WTC11 (cell line): ENCODE data around the gene GYPA. TPM values are rescaled to one million over a fixed set of nuclear protein-coding genes. Genes with fewer than 3 reads are reported as not detected.
"Not testable (repeated sequence)": the region's sequence is repeated elsewhere in the genome, so short reads cannot be mapped to it uniquely, and the experiment has no call there.

Experiments used
- ATAC-seq: fragments of 200-7000 bp; cut with Tn5 transposase; 2 replicates; pipeline ENCODE4 v1.10.0; 2021; ENCODE audit warnings: mild to moderate bottlenecking, moderate library complexity
- CTCF ChIA-PET: fragments of 300-600 bp; sonication (Branson Sonifier 250); formaldehyde crosslinking; loops from one replicate; lab custom pipeline; 2021; ENCODE audit warnings: antibody characterized with exemption; lab: Charles Lee
- POLR2A ChIA-PET: fragments of 350-600 bp; sonication (Branson Sonifier 250); formaldehyde crosslinking; loops from one replicate; lab custom pipeline; 2021; ENCODE audit warnings: antibody characterized with exemption; lab: Charles Lee
- DNase-seq: peaks from one replicate; pipeline ENCODE4 v3.0.0; 2021; ENCODE audit warnings: low spot score
- H3K27ac Mint-ChIP-seq: 2 replicates; pipeline ENCODE4 v1.8.0; 2021; ENCODE audit warnings: mixed read lengths
- H3K27me3 Mint-ChIP-seq: 2 replicates; pipeline ENCODE4 v1.8.0; 2021; ENCODE audit warnings: low read depth, mild to moderate bottlenecking, moderate library complexity, mixed read lengths
- H3K36me3 Mint-ChIP-seq: 2 replicates; pipeline ENCODE4 v1.8.0; 2021; ENCODE audit warnings: mixed read lengths
- H3K4me1 Mint-ChIP-seq: 2 replicates; pipeline ENCODE4 v1.8.0; 2022; ENCODE audit warnings: mixed read lengths
- H3K4me3 Mint-ChIP-seq: 2 replicates; pipeline ENCODE4 v1.8.0; 2021; ENCODE audit warnings: mild to moderate bottlenecking, moderate library complexity, mixed read lengths
- H3K9me3 Mint-ChIP-seq: 2 replicates; pipeline ENCODE4 v1.8.0; 2021; ENCODE audit warnings: mixed read lengths
- ESRRA ChIP-seq: sonication (generic); formaldehyde crosslinking; IDR thresholded peaks from 2 replicates; pipeline ENCODE4 v1.8.1; 2022; ENCODE audit warnings: mild to moderate bottlenecking, missing genetic modification reagents, borderline replicate concordance
- MXD4 ChIP-seq: fragments of 250-450 bp; sonication (Bioruptor Pico); IDR thresholded peaks from 2 replicates; pipeline ENCODE4 v1.8.0; 2021; ENCODE audit warnings: mild to moderate bottlenecking, moderate library complexity, borderline replicate concordance
- NFYB ChIP-seq: sonication (generic); formaldehyde crosslinking; conservative IDR thresholded peaks from 2 replicates; pipeline ENCODE4 v1.8.0; 2022; ENCODE audit warnings: low read depth, missing genetic modification reagents
- RELA ChIP-seq: sonication (generic); formaldehyde crosslinking; IDR thresholded peaks from 2 replicates; pipeline ENCODE4 v1.8.1; 2022; ENCODE audit warnings: missing genetic modification reagents, mild to moderate bottlenecking, borderline replicate concordance
- RORB ChIP-seq: fragments of 250-450 bp; sonication (Bioruptor Pico); IDR thresholded peaks from 2 replicates; pipeline ENCODE4 v1.9.0; 2021; ENCODE audit warnings: mild to moderate bottlenecking
- SOX15 ChIP-seq: fragments of 250-450 bp; sonication (Bioruptor Pico); IDR thresholded peaks from 2 replicates; pipeline ENCODE4 v1.9.0; 2021; ENCODE audit warnings: mild to moderate bottlenecking
- TCF7 ChIP-seq: sonication (generic); formaldehyde crosslinking; IDR thresholded peaks from 2 replicates; pipeline ENCODE4 v1.8.0; 2022; ENCODE audit warnings: mild to moderate bottlenecking, low read depth, missing genetic modification reagents, moderate library complexity
- ZNF219 ChIP-seq: sonication (generic); formaldehyde crosslinking; IDR thresholded peaks from 2 replicates; pipeline ENCODE4 v1.8.0; 2023; ENCODE audit warnings: missing genetic modification reagents, mild to moderate bottlenecking, borderline replicate concordance
- ZNF512 ChIP-seq: sonication (generic); formaldehyde crosslinking; IDR thresholded peaks from 2 replicates; pipeline ENCODE4 v1.8.1; 2022; ENCODE audit warnings: missing genetic modification reagents, borderline replicate concordance
- total RNA-seq: library from RNA; stranded (reverse); gene quantifications from 3 replicates; pipeline ENCODE4 v1.2.3, GENCODE V29; 2021
- TF ChIP-seq, protein P1 (sequence below): sonication (generic); formaldehyde crosslinking; IDR thresholded peaks from 2 replicates; pipeline ENCODE4 v1.8.0; 2023; ENCODE audit warnings: mild to moderate bottlenecking, missing genetic modification reagents

Gene GYPA
- total RNA-seq, 1 experiment from 2014 or later, result 0.09 TPM

DNA sequence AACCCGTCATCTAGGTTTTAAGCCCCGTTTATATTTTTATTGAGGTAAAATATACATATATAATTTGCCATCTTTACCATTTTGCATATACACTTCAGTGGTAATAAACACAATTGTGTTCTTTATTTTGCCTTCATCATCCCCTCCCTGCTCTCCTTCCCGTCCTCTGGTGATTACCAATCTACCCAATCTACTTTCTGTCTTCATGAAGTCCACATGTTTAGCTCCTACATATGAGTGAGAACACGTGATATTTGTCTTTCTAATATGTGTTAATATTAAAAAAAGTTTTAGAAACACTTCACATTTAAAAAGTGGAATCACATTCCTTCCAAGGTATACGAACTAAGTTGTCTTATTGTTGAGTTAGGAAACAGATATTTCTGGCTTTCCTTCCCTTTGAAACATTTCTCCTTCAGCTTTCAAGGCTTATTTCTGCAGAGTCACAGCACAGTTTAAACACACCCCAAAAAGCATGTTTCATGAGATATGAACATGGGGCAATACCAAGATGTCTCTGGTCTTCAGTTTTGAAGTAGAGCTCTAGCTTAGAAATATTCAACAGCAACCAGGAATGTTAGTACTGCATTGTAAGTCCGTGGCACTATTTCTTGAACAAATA, 35.9 kb downstream of the GYPA start (continued):
- TF ChIP-seq ZNF512 (CRISPR knock-in tag) (no peak), NFYB (no peak)
- TF ChIP-seq, protein P1, sequence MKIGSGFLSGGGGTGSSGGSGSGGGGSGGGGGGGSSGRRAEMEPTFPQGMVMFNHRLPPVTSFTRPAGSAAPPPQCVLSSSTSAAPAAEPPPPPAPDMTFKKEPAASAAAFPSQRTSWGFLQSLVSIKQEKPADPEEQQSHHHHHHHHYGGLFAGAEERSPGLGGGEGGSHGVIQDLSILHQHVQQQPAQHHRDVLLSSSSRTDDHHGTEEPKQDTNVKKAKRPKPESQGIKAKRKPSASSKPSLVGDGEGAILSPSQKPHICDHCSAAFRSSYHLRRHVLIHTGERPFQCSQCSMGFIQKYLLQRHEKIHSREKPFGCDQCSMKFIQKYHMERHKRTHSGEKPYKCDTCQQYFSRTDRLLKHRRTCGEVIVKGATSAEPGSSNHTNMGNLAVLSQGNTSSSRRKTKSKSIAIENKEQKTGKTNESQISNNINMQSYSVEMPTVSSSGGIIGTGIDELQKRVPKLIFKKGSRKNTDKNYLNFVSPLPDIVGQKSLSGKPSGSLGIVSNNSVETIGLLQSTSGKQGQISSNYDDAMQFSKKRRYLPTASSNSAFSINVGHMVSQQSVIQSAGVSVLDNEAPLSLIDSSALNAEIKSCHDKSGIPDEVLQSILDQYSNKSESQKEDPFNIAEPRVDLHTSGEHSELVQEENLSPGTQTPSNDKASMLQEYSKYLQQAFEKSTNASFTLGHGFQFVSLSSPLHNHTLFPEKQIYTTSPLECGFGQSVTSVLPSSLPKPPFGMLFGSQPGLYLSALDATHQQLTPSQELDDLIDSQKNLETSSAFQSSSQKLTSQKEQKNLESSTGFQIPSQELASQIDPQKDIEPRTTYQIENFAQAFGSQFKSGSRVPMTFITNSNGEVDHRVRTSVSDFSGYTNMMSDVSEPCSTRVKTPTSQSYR (CRISPR knock-in tag), result no peak

GRCh38 chr4:144097776-144098175, 42.7 kb downstream of the GYPA start:
- H3K27ac Mint-ChIP-seq, H3K9me3 Mint-ChIP-seq, H3K4me3 Mint-ChIP-seq, DNase-seq, H3K36me3 Mint-ChIP-seq, POLR2A ChIA-PET, H3K4me1 Mint-ChIP-seq, CTCF ChIA-PET, ATAC-seq, H3K27me3 Mint-ChIP-seq: not testable (repeated sequence)

DNA sequence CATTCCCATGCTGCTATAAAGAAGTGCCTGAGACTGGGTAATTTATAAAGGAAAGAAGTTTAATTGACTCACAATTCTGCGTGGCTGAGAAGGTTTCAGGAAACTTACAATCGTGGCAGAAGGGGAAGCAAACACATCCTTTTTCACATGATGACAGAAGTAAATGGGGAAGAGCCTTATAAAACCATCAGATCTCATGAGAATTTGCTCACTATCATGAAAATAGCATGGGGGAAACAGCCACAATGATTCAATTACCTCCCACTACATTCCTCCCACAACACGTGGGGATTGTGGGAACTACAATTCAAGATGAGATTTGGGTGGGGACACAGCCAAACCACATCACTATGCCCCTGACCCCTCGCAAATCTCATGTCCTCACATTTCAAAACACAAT, 46.5 kb downstream of the GYPA start:
- H3K4me1 Mint-ChIP-seq, H3K27me3 Mint-ChIP-seq, POLR2A ChIA-PET, H3K27ac Mint-ChIP-seq, H3K36me3 Mint-ChIP-seq, H3K4me3 Mint-ChIP-seq, DNase-seq, H3K9me3 Mint-ChIP-seq, ATAC-seq, CTCF ChIA-PET: not testable (repeated sequence)

DNA sequence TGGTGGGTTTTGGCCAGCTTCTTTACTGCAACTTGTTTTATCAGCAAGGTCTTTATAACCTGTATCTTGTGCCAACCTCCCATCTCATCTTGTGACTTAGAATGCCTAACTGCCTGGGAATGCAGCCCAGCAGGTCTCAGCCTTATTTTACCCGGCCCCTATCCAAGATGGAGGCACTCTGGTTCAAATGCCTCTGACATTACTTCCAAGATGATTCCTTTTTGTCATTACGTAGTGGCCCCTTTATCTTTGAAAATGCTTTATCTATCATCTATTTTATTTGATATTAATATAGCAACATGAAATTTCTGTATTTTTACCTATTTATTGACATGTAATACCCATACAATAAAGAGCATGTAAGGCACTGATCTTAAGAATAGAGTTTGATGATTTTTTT, 49.3 kb downstream of the GYPA start:
- DNase-seq, H3K27ac Mint-ChIP-seq, H3K27me3 Mint-ChIP-seq, H3K36me3 Mint-ChIP-seq, H3K4me1 Mint-ChIP-seq, ATAC-seq, POLR2A ChIA-PET, H3K9me3 Mint-ChIP-seq, CTCF ChIA-PET, H3K4me3 Mint-ChIP-seq: not testable (repeated sequence)

- POLR2A ChIA-PET, result no interaction called here
- H3K4me1 Mint-ChIP-seq, result no peaks in the 10 kb centered on the region
- no peak overlapping the region for H3K27ac Mint-ChIP-seq
- no peaks in the 10 kb centered on the region for H3K27me3 Mint-ChIP-seq
- ATAC-seq (peak; percentile 68), DNase-seq (no peak)
- CTCF ChIA-PET, result interaction anchor here (0.5 kb wide), 1 partner anchor 381 kb away, joined by 3 read pairs; no protein-coding TSS in a partner anchor
- no peaks in the 10 kb centered on the region for H3K9me3 Mint-ChIP-seq
- H3K4me3 Mint-ChIP-seq, result no peak overlapping the region
- TF ChIP-seq SOX15 (CRISPR knock-in tag) (no peak), ESRRA (CRISPR knock-in tag) (no peak), ZNF219 (CRISPR knock-in tag) (no peak), RELA (CRISPR knock-in tag) (no peak), RORB (CRISPR knock-in tag) (no peak), MXD4 (CRISPR knock-in tag) (no peak), TCF7 (CRISPR knock-in tag) (no peak)
- no peaks in the 10 kb centered on the region for H3K36me3 Mint-ChIP-seq
These were observed 49.8 kb downstream of the GYPA start for GRCh38 chr4:144090744-144091143.

DNA sequence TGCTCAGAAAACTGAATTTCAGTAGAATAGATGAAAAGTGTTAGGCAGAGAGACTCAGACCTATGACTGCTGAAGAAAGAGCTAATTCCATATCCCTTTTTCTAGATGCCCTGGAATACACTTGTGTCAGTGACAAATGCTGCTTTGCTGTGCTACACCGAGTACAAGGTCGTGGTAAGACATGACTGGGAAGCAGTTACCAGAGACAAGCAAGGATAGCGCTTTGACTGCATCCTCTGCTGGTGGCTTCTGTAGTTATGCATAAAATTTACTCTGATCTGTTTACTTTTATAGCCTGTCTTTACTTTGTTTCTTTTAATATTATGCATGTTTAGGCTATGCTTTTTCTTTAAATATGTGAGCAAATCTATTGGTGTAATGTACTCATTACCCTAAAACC, 58.5 kb downstream of the GYPA start:
- POLR2A ChIA-PET, H3K27me3 Mint-ChIP-seq, DNase-seq, H3K27ac Mint-ChIP-seq, H3K9me3 Mint-ChIP-seq, H3K36me3 Mint-ChIP-seq, CTCF ChIA-PET, H3K4me3 Mint-ChIP-seq, H3K4me1 Mint-ChIP-seq: not testable (repeated sequence)
- 0 out of 2 replicates have a peak, but pooled peaks have one; percentile 32 for ATAC-seq

DNA sequence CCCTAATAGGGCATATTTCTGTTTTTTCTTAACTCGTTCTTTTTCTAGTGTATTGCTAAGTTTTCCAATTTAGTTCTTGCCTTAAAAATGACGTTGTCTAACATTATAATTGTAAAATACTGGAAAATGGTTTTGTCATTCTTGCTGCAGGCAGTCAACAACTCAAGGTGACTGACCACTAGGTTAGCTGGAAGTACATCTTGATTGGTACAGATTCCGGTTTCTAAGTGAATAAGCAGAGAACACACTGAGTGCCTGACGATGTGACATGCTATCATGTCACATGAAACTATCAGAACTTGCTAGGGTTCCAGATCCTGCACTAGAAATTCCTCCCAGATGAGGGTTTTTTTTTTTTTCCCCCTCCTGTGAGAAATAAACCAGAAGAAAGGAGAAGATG, 60.4 kb downstream of the GYPA start:
- ATAC-seq, H3K4me1 Mint-ChIP-seq, DNase-seq, H3K27ac Mint-ChIP-seq, H3K27me3 Mint-ChIP-seq, H3K4me3 Mint-ChIP-seq, POLR2A ChIA-PET, H3K9me3 Mint-ChIP-seq, CTCF ChIA-PET, H3K36me3 Mint-ChIP-seq: not testable (repeated sequence)

- H3K36me3 Mint-ChIP-seq, H3K4me1 Mint-ChIP-seq, H3K27me3 Mint-ChIP-seq, DNase-seq, H3K27ac Mint-ChIP-seq, H3K4me3 Mint-ChIP-seq, CTCF ChIA-PET, H3K9me3 Mint-ChIP-seq, POLR2A ChIA-PET: not testable (repeated sequence)
- ATAC-seq, result peak; percentile 56; the same call in 1 of the 2 replicates
These were observed 61.8 kb downstream of the GYPA start for GRCh38 chr4:144078746-144079145.

GRCh38 chr4:144061556-144061955, 79.0 kb downstream of the GYPA start:
- ATAC-seq, CTCF ChIA-PET, H3K27ac Mint-ChIP-seq, POLR2A ChIA-PET, H3K4me1 Mint-ChIP-seq, H3K4me3 Mint-ChIP-seq, DNase-seq, H3K27me3 Mint-ChIP-seq: not testable (repeated sequence)
- H3K36me3 Mint-ChIP-seq, result peaks cover 20% of the 10 kb centered on the region
- peaks cover 27% of the 10 kb centered on the region for H3K9me3 Mint-ChIP-seq
